Activated naive CD4-positive, alpha-beta T cell treated with anti-CD3 and anti-CD28 coated beads, Interleukin-2, amount 50 U/mL, for 72 hours (primary cell): ENCODE data around the gene PPP1CA. TPM values are rescaled to one million over a fixed set of nuclear protein-coding genes. Genes with fewer than 3 reads are reported as not detected.

ENCODE experiments used
- ATAC-seq, 2 donors: fragments of 150-1000 bp; cut with Tn5 transposase; 2 replicates each; pipeline ENCODE4 v1.10.0; 2021; ENCODE audit warnings: mild to moderate bottlenecking in 2 of 2, moderate library complexity in 2 of 2
- DNase-seq, 2 donors: peaks; one replicate each; pipeline ENCODE4 v3.0.0; 2021 to 2022; ENCODE audit warnings: low spot score in 2 of 2
- H3K27ac Mint-ChIP-seq, 2 donors: one replicate each; pipeline ENCODE4 v1.8.0; 2022; ENCODE audit warnings: mild to moderate bottlenecking in 2 of 2, mixed read lengths in 2 of 2
- H3K36me3 Mint-ChIP-seq, 2 donors: one replicate each; pipeline ENCODE4 v1.8.0; 2022; ENCODE audit warnings: mixed read lengths in 2 of 2
- H3K9me3 Mint-ChIP-seq, 2 donors: one replicate each; pipeline ENCODE4 v1.8.0; 2022; ENCODE audit warnings: mixed read lengths in 2 of 2
- total RNA-seq, 2 donors: library from RNA; stranded (reverse); gene quantifications; one replicate each; pipeline ENCODE4 v1.2.3, GENCODE V29; 2022

Gene PPP1CA
- total RNA-seq, 2 donors from 2014 or later = 238 to 253 TPM

GRCh38 chr11:67423466-67423865 lies 21.8 kb upstream of the PPP1CA start:
- Mint-ChIP-seq H3K27ac (no peak overlapping the region), H3K36me3 (peaks cover 0 to 7% of the 10 kb centered on the region in 2 donors), H3K9me3 (no peaks in the 10 kb centered on the region)
- ATAC-seq (no peak), DNase-seq (no peak)

DNA sequence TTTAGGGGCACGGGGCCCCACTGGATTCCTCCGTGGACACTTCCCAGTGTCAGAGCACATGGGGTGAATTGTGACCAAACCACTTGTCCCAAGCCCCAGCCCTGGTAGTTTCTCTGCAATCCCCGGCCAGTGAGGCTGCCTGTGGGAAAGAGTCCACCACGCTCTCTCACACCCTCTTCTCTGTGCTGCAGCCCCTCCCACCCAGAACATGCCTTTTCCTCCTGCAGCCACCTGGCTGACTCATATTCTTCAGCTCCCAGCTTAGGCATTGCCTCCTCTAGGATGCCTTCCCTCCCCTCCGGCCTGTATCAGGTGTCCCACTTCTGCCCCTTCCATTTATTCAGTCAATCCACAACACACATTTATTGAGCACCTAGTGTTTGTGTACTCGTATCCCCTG lies 21.2 kb upstream of the PPP1CA start:
- ATAC-seq (no peak), DNase-seq (no peak)
- no peak overlapping the region for H3K27ac Mint-ChIP-seq
- no peaks in the 10 kb centered on the region for H3K9me3 Mint-ChIP-seq
- H3K36me3 Mint-ChIP-seq = peaks cover 0 to 3% of the 10 kb centered on the region in 2 donors

GRCh38 chr11:67421430-67422031 lies 19.9 kb upstream of the PPP1CA start:
- ATAC-seq (no peak), DNase-seq (no peak)
- no peaks in the 10 kb centered on the region for H3K9me3 Mint-ChIP-seq
- H3K36me3 Mint-ChIP-seq = no peaks in the 10 kb centered on the region
- H3K27ac Mint-ChIP-seq = peak overlapping the region; percentile 65 to 81

DNA sequence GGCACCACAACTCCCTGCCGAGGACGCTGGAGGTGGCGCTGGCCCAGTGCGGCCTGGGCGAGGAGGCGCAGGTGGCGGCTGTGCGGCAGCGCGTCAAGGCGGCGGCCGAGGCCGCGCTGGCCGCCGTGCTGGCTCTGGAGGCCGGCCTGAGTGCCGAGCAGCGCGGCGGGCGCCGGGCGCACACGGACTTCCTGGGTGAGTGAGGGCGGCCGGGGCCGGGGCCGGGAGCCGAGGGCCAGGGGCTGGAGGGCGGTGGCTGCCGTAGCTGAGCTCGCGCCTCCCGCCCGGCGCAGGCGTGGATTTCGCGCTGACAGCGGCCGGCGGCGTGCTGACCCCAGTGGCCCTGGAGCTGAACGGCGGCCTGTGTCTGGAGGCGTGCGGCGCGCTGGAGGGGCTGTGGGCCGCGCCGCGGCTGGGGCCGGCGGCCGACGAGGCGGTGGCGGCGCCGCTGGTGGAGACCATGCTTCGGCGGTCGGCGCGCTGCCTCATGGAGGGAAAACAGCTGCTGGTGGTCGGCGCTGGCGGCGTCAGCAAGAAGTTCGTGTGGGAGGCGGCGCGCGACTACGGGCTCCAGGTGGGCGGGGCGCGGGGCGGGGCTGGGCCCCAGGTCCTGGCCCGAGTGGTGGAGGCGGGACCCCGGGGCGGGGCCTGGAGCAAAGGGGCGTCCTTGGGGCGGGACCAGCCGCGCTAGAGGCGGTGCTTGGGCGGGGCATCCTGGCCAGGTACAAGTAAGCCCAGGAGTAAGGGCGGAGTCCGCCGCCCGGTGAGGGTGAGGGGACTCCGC lies 19.2 kb upstream of the PPP1CA start:
- DNase-seq (peak; percentile 95 to 100), ATAC-seq (peak; percentile 93 to 94)
- H3K36me3 Mint-ChIP-seq = no peaks in the 10 kb centered on the region
- peak overlapping the region; percentile 69 to 81 for H3K27ac Mint-ChIP-seq
- no peaks in the 10 kb centered on the region for H3K9me3 Mint-ChIP-seq

DNA sequence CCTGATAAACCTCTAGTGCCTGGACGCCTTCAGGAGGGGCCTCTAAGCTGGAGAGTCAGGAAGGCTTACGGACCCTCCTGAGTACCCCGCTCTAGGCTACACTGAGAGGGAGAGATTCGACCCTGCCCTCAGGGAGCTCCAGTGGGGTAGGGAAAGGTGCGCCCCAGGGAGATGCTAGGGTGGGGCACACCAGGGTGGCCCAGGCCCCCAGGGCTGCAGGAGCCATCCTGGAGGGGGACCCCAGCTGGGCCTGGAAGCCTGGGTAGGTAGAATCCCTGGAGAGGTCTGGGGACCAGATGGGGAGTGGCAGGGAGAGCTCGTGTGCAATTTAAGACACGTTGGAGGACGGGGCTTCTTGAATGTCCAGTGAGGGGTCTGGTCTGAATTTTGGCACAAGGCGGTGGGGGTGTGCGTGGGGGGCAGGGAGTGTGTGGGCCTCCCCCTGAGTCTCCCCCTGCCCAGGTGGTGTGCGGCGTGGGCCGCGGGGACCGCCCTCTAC lies 18.5 kb upstream of the PPP1CA start:
- no peaks in the 10 kb centered on the region for H3K9me3 Mint-ChIP-seq
- no peak for DNase-seq
- peak overlapping the region in 1 of 2 donors; percentile 69 for H3K27ac Mint-ChIP-seq
- ATAC-seq = no peak
- no peaks in the 10 kb centered on the region for H3K36me3 Mint-ChIP-seq

DNA sequence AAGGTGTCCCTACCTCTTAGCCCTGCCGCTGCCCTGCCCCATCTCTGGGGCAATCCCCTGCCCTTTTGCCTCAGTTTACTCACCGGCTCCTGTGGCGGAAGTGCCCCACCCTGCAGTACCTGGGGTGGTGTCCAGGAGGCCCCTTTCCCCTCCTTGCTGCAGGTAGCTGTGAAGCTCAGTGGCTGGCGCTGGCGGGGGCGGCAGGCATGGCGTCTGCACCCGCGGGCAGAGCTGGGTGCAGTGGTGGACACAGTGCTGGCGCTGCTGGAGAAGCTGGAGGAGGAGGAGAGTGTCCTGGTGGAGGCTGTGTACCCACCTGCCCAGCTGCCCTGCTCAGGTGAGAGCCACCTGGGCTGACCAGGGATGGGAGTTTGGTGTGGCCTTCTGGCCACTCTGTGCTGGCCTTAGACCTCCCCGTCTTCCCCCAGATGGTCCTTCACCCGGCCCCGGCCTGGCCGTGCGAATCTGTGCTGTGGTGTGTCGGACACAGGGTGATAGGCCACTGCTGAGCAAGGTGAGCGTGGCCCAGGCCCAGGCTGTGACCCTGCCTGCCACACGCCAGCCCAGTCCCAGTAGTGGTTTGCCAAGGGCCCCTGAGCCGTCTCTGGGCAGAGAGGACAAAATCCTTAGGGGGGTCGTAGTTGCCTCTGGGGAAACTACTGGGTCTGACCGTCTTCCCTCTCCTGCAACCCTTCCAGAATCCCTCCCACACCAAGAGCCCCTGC lies 17.8 kb upstream of the PPP1CA start:
- no peak for ATAC-seq
- H3K9me3 Mint-ChIP-seq = no peaks in the 10 kb centered on the region
- H3K36me3 Mint-ChIP-seq = no peaks in the 10 kb centered on the region
- H3K27ac Mint-ChIP-seq = peak overlapping the region; percentile 36 to 73
- DNase-seq = no peak

- Mint-ChIP-seq H3K9me3 (no peaks in the 10 kb centered on the region), H3K36me3 (no peaks in the 10 kb centered on the region), H3K27ac (peak overlapping the region in 1 of 2 donors; percentile 73)
- peak in 1 of 2 donors; percentile 31 for DNase-seq
- no peak for ATAC-seq
Measured at GRCh38 chr11:67418476-67419281, 17.0 kb upstream of the PPP1CA start.

- no peak for DNase-seq
- Mint-ChIP-seq H3K27ac (no peak overlapping the region), H3K9me3 (no peaks in the 10 kb centered on the region), H3K36me3 (no peaks in the 10 kb centered on the region)
- ATAC-seq = no peak
Measured at GRCh38 chr11:67417425-67417824, 15.8 kb upstream of the PPP1CA start.

DNA sequence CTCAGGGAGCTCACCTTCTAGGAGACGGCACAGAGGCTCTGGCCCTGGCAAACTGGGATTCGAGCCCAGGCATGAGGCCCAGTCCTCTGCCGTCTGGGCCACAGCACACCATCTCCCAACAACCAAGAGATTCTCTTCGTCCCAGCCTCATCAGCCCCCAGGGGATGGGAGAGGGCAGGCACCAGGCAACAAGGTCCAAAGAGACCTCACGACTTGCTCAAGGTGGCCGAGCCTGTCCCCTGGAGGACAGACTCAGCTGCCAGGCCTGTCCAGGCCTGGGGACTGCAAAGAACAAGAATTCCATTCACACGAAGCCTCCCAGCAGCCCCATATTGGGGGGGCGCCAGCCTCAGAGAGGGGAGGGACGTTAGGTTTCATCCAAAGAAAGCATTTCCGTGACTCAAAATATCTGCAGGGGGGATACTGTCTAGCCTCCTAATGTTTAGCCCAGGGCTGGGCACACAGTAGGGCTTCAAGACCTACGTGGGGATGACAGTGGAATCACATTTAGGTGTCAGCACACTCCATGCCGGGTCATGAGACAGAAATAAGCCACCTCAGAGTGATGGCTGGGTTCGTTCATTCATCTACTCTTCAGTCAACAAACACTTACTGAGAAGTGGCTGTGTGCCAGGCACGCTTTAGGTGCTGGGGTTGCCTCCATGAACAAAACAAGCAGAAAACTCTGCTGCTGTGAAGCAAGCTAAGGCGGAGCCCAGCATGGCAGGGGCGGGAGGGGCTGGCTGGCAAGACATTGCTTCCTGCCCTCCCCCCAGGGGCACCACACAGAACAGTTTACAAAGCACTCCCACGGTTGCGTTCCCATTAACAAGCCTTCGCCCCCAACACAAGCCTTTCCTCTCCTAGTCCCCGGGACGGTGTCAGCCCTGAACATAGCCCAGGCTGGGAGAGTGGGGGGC lies 15.0 kb upstream of the PPP1CA start:
- DNase-seq (peak in 1 of 2 donors; percentile 36), ATAC-seq (no peak)
- Mint-ChIP-seq H3K27ac (peak overlapping the region in 1 of 2 donors; percentile 53), H3K36me3 (no peaks in the 10 kb centered on the region), H3K9me3 (no peaks in the 10 kb centered on the region)

- peak in 1 of 2 donors; percentile 9 for ATAC-seq
- Mint-ChIP-seq H3K9me3 (no peaks in the 10 kb centered on the region), H3K36me3 (no peaks in the 10 kb centered on the region), H3K27ac (peak within 1 kb of the TSS; percentile 40 to 53)
- DNase-seq = peak in 1 of 2 donors; percentile 26
Measured at GRCh38 chr11:67415501-67416304, 14.0 kb upstream of the PPP1CA start, which contains the start of gene CARNS1. CARNS1 (plus strand) TSS chr11:67415678; CDS start chr11:67416200, 522 bp downstream.

DNA sequence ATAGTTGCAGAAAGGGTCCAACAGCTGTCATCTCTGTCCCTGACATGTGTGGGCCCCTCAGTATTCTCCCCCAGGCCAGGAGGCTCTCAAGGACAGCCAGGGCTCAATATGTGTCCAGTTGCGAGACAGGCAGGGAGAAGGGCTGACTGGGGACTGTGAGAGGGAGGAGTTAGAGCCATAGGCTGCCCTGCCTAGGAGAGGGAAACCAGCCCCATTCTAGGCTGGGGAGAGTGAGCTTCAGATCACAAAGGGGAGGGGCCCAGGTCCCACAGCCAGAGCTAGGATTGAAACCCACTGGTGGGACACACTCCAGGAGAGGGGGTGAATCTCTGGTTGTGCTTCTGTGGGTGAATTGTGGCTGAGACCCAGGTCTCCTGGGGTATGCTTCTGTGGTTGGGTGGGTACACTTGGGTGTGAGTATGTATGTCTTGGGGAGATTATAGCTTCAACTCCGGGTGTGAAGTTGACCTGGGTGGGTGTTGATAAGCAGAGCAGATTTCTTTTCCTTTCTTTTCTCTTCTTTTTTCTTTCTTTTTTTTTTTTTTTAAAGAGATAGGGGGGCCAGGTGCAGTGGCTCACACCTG lies 11.7 kb upstream of the PPP1CA start:
- ATAC-seq (no peak), DNase-seq (no peak)
- H3K36me3 Mint-ChIP-seq = peaks cover 0 to 6% of the 10 kb centered on the region in 2 donors
- H3K9me3 Mint-ChIP-seq = no peaks in the 10 kb centered on the region
- peak overlapping the region; percentile 44 to 85 for H3K27ac Mint-ChIP-seq

DNA sequence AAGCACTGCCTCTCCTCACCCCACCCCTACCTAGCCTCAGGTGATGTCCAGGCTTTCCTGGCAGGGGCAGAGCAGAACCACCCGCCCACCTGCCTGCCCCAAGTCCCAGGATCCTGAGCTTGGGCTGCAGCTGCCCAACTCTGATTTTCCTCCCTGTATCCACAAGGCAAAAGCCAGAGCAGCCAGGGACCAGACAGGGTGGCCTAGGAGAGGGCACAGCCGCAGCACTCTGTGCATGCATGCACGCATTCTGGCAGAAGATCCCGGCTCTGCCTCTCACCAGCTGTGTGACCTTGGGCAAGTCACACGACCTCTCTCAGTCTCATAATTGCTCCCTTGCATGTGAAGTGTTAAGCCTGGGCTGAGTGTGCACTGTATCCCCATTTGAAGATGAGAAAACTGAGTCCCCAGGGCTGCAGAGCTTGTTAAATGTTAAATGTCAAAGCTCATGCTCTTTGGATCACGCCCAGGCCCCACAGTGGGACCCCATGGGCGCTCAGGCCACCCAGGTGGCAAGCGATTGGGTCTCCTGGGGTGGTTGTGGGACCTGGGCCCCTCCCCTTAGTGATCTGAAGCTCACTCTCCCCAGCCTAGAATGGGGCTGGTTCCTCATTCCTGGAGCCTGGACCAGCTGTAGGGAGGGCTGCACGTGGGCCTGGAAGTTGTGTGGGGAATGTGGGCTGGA lies 11.0 kb upstream of the PPP1CA start:
- no peak for DNase-seq
- H3K36me3 Mint-ChIP-seq = peaks cover 0 to 6% of the 10 kb centered on the region in 2 donors
- no peaks in the 10 kb centered on the region for H3K9me3 Mint-ChIP-seq
- H3K27ac Mint-ChIP-seq = peak overlapping the region; percentile 29 to 85
- no peak for ATAC-seq

- DNase-seq (no peak), ATAC-seq (no peak)
- no peaks in the 10 kb centered on the region for H3K9me3 Mint-ChIP-seq
- H3K36me3 Mint-ChIP-seq = peaks cover 8 to 14% of the 10 kb centered on the region in 2 donors
- peak overlapping the region; percentile 29 to 85 for H3K27ac Mint-ChIP-seq
Measured at GRCh38 chr11:67411785-67412152, 10.1 kb upstream of the PPP1CA start.
